ENCODE data around the gene TRIM72.
"Not testable (repeated sequence)": the region's sequence is repeated elsewhere in the genome, so short reads cannot be mapped to it uniquely, and the experiment has no call there.

TRIM72 gene

DNA sequence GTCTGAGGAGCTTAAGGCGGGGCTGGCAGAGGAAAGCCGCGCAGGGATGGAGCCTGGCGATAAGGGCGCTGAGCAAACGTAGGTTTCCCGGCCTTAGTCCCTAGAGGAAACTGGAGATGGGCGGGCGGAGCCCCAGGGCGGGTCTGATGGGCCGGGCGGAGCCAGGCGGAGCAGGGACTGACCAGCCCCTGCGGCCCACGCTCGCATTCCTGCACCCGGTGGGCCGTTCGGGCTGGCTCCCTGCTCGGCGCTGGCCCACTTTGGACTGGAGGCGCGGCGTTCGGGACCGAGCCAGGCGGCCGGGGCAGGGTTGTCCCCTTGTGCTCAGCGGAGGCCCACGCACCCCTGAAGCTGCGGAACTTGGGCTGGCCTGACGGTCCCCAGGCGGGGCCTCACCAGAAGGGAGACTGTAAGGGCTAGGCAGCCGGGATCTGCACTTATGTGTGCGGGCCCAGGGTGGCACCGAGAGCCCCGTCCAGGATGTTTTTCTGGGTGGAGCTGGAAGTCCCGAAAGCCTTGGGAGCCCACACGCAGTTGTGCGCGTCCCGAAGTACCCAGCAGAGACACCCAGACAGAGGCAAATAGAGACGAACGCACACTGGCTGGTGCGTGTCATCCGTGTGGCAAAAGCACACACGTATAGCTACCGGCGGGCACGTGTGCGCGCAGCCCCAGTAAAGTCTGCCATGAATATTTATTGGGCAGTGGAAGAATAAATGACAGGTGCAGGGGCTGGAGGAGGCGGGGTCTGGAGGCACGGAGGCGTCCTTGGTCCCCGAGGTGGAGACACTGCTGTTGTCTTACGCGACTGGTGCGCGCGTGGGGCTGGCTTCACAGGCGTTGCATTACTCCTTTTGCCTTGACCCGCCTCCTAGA, 1.6 kb downstream of the TRIM72 start:
- no peak for DNase-seq (ENCODE audit: low read depth)

DNA sequence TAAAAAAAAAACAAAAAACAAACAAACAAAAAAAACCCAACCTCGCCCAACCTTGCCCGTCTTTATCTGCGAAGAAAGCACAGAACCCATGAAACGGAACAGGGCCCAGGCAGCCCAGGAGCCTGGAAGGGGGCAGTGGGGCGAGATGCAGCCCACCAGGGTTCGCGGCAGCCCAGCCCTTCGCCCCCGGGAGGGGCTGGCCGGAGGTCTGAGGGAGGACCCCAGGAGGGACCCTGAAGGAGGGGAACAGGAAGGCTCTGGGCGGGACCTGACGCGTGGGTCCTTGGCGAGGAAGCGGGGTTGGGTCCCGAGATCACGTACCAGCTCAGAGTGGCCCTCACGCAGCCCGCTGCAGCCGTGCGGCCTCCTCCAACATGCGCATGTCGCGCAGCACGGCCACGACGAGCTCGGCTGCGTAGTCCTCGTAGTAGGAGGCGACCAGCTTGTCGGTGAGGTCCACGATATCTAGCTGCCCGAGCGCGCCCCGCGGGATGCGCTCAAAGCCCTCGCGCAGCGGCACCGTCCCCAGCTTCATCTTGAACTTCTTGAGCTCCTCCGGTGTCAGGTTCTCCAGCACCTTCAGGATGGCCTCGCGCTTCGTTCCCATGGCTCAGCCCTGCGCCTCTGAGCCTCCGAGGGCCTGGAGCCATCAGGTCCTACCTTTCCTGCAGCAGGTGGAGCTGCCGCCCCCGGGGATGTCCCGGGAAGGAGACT, 2.7 kb downstream of the TRIM72 start, which contains the start of gene PYDC1:
Gene PYDC1, minus strand, starts transcription at position 714 of the 714 bp plus-strand sequence. Its CDS starts 107 bp downstream, at position 607.
- DNase-seq (ENCODE audit: low read depth): no peak

DNA sequence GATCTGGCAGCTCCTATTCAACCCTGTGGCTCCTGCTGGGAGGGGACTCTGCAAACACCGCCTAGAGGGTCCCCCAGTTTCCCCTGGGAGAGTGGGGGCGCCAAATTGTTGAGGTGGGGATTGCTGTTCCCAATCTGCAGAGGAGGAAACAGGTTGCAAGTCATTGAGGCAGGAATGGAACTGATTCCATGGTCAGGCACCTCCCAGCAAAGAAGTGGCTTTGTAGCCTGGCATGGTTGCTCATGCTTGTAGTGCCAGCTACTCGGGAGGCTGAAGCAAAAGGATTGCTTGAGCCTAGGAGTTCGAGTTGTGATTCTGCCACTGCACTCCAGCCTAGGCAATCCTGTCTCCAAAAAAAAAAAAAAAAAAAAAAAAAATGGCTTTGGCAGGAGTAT, 3.2 kb downstream of the TRIM72 start:
- DNase-seq (ENCODE audit: low read depth): no peak

DNA sequence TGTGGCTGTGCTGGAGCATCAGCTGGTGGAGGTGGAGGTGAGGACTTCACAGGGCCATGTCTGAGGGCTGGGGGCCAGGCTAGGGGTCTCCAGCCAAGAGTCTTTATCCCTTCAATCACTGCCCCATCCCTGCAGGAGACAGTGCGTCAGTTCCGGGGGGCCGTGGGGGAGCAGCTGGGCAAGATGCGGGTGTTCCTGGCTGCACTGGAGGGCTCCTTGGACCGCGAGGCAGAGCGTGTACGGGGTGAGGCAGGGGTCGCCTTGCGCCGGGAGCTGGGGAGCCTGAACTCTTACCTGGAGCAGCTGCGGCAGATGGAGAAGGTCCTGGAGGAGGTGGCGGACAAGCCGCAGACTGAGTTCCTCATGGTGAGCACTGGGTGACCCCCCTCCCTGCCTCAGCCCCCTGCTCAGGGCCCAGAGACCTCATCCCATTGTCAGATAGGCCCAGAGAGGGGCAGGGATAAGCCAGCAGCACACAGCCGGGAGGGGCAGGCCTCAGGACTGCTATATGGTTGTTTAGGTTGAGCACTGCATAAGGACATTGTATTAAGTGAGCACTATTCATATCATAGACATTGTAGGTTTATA, 5.3 kb downstream of the TRIM72 start:
- DNase-seq (ENCODE audit: low read depth): no peak

DNA sequence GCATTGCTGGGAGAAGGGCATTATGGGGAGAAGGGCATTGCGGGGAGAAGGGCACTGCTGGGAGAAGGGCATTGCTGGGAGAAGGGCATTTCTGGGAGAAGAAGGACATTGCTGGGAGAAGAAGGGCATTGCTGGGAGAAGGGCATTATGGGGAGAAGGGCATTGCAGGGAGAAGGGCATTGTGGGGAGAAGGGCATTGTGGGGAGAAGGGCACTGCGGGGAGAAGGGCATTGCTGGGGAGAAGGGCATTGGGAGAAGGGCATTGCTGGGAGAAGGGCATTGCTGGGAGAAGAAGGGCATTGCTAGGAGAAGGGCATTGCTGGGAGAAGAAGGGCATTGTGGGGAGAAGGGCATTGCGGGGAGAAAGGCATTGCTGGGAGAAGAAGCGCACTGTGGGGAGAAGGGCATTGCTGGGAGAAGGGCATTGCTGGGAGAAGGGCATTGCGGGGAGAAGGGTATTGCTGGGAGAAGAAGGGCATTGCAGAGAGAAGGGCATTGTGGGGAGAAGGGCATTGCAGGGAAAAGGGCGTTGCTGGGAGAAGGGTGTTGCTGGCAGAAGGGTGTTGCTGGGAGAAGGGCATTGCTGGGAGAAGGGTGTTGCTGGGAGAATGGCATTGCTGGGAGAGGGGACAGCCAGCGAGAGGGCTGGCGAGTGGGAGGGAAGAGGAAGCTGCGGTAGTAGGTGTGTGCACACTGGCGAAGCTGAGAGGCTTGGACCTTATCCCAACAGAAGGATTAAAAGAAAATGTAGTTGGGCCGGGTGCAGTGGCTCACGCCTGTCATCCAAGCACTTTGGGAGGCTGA, 7.6 kb downstream of the TRIM72 start:
- no peak for DNase-seq (ENCODE audit: low read depth)

DNA sequence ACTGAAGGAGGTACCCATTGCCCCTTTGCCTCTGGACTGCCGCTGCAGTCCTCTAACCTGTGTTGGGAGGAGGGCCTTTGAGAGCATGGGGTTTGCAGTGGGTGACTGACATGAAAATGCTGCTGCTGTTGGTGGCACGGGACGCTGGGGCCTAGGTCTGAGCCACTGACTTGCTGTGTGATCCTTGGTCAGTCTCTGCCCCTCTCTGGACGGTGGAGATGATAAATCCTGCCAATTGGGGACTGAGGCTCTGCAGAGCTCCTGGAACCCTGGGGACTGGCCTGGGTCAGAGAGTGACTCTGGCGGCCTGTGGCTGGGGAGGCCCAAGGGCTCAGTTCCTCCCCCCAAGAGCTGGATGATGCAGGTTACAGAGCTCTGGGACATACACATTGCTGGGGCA, 9.1 kb downstream of the TRIM72 start:
- DNase-seq (ENCODE audit: low read depth): no peak

DNA sequence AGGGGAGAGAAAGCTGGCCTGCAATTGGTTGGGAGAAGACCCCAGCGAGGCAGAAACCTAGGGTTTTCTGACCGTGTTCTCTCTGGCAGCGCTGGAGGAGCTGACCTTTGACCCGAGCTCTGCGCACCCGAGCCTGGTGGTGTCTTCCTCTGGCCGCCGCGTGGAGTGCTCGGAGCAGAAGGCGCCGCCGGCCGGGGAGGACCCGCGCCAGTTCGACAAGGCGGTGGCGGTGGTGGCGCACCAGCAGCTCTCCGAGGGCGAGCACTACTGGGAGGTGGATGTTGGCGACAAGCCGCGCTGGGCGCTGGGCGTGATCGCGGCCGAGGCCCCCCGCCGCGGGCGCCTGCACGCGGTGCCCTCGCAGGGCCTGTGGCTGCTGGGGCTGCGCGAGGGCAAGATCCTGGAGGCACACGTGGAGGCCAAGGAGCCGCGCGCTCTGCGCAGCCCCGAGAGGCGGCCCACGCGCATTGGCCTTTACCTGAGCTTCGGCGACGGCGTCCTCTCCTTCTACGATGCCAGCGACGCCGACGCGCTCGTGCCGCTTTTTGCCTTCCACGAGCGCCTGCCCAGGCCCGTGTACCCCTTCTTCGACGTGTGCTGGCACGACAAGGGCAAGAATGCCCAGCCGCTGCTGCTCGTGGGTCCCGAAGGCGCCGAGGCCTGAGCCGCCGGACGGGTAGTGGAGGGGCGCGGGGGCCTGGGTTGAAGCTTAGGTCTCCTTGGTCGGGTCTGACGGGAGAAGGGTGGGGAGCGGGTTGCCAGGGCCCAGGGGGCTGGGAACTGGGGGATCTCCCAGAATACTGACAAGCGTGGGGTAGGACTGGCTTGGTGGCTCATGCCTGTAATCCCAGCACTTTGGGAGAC, 10.4 kb downstream of the TRIM72 start:
- no peak for DNase-seq (ENCODE audit: low read depth)

DNA sequence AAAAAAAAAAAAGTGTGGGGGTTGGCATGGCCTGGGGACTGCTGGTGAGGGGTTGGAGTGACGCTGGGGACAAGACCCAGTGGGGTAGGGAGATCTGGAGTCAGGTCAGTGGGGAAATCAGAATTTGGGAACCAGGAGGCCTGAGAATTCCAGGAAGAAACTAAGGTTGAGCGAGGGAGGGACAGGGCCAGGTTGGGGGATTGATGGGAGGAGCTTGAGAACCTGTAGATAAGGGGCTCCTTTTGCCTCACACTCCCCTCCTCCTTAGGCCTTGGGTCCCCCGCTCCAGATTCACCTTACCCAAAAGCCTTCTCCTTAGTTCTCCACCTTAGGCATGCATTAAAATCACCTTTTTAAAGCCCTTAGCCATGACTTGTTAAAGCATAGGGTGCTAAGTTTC, 11.3 kb downstream of the TRIM72 start:
- DNase-seq (ENCODE audit: low read depth): no peak

DNA sequence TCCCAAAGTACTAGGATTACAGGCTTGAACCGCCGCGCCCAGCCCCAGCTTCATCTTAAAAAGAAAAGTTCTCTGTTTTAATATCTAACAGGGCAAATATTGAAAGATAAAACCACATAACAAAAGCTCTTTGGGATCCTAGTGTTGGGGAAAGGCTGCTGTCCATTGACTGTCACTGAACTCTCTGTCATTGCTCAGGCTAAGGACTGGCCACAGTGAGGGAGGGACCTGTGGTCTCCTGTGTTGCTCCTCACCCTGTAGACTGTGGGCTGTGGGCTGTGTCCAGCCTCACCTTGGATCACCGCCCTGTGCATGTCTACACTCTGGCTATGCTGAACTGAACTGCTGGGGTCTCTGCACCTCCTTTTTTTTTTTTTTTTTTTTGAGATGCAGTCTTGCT, 14.3 kb downstream of the TRIM72 start:
- DNase-seq (ENCODE audit: low read depth): no peak

DNA sequence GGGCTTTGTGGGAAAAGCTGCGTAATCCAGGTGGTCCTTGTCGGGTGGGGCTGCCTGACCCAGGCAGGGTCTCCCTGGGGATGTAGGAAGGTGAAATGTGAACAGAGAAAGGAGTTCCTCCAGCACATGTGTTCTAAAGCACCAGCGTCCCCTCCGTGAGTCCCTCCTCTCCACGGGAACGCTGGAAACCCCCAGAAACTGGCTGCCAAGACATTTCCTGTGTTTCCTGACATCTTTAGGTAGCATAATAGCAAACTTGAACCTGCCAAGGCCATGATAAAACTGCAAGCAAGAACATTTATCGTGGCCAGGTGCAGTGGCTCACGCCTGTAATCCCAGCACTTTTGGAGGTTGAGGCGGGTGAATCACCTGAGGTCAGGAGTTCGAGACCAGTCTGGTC, 15.6 kb downstream of the TRIM72 start:
- no peak for DNase-seq (ENCODE audit: low read depth)

DNA sequence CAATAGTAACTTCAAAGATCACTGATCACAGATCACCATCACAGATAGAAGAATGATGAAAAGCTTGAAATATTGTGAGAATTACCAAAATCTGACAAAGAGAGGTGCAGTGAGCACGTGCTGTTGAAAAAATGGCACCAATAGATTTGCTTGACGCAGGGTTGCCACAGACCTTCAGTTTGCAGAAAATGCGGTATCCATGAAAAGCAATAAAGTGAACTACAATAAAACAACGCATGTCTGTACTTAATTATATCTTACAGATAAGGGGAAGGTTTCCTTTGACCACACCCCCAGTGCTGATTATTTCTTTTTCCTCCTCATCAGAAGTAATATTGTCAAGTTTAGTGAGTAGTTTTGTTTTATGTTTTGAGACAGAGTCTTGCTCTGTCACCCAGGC, 24.1 kb downstream of the TRIM72 start:
- DNase-seq (ENCODE audit: low read depth): no peak

DNA sequence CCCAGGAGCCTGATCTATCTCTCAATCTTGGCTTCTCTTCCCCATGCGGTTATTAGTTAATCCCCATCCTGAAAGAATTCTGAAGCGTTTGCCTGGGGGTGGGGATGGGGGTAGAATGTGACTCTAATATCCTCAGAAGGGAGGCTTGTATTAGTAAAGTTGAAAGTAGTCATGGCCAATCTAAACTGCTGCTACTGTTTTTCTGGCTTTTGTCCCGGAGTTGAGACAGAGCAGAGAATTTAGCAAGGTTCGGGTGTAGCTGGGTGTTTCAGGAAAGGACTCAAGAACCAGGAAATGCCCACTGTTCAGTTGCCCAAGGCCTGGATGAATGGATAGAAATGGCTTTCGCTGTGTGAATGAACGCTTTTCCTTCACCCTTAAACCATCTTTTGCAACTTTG, 28.3 kb downstream of the TRIM72 start:
- DNase-seq (ENCODE audit: low read depth): no peak

DNA sequence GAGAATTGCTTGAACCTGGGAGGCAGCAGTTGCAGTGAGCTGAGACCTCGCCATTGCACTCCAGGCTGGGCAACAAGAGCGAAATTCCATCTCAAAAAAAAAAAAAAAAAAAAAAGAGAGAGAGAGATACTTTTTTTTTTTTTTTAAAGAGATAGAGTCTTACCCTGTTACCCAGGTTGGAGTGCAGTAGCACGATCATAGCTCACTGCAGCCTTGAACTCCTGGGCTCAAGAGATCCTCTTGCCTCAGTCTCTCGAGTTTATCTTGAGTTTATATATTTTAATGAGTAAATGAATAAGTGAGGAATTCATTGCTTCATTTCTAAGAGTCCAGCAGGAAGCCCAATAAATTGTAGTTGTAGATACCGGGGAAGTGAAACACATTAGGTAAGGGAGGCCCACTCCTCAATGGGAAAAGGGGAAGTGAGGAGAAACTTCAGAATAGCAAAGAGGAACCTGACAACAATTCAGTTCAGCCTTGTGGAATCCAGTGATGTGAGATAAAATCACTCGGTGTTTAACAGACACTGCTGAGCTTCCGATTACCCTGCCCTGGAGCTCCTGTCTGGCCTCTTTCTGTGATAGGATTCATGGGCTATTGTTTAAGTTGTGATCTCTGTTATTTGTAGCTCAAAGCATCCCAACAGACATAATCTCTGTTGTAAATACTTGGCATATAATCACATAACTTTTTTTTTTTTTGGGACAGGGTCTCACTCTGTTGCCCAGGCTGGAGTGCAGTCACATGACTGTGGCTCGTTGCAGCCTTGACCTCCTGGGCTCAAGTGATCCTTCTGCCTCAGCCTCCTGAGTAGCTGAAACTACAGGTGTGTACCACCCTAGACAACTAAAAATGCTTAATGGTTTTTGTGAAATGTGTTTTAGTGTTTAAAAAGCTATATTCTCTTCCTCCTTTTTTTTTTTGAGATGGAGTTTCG, 30.1 kb downstream of the TRIM72 start:
- no peak for DNase-seq (ENCODE audit: low read depth)

DNA sequence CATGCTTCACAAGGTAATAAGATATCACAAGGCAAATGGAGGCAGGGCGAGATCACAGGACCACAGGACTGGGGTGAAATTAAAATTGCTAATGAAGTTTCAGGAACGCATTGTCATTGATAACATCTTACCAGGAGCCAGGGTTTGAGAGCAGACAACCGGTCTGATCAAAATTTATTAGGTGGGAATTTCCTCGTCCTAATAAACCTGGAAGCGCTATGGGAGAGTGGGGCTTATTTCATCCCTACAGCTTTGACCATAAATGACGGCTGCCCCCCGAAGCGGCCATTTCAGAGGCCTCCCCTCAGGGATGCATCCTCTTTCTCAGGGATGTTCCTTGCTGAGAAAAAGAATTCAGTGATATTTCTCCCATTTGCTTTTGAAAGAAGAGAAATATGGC, 31.7 kb downstream of the TRIM72 start:
- not testable (repeated sequence) for DNase-seq (ENCODE audit: low read depth)

DNA sequence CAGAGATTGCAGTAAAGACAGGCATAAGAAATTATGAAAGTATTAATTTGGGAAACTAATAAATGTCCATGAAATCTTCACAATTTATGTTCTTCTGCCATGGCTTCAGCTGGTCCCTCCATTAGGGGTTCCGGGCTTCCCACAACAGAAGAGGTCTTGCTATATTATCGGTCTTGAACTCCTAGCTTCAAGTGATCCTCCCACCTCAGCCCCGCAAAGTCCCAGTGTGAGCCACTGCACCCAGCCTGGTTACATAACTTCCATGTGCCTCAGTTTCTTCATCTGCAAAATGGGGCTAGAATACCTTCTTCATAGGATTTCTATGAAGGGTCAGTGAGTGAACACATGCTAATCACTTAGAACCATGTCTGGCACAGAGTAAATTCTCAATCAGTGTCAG, 32.4 kb downstream of the TRIM72 start:
- no peak for DNase-seq (ENCODE audit: low read depth)

DNA sequence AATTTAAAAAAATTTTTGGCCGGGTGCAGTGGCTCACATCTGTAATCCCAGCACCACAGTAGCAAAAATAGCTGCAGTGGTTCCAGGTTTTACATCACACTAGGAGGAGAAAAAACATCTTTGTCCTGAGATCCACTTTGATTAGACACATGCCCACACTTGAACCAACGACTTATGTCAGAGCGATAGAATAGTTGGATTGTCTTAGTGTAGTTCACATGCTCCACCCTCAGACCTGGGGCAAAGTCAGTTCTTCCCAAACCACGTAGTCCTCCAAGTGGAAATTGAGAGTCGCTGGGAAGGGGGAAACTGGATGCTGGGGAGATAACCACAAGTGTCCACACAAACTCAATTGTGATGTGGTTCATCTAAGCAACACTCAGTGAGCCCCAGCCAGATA, 34.4 kb downstream of the TRIM72 start:
- no peak for DNase-seq (ENCODE audit: low read depth)

DNA sequence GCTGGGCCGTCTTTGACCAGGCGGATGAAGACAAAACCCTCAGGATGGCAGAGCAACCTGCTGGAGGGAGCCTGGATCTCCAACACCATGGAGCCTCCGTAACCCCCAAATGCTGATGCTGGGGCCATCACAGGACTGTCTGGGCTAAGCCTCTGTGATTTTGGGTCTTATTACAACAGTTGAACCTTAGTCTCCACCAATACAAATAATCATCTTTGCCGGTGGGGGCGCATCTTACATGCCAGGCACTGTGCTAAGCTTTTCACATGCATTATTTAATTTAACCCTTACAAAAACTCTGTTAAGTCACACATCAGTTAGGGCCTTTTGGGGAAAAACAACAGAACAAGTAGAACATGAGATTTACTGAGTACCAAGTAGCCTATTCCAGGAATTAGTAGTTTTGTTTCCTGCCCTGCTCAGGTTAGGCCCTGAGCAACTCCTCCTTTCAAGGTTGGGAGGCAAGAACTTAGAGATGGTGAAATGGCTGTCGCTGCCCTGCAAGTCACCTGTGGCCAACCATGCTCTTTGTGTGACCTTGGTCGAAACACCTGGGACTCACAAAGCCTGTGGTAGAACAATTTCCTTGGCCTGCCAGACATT, 37.0 kb downstream of the TRIM72 start:
- DNase-seq (ENCODE audit: low read depth): no peak

DNA sequence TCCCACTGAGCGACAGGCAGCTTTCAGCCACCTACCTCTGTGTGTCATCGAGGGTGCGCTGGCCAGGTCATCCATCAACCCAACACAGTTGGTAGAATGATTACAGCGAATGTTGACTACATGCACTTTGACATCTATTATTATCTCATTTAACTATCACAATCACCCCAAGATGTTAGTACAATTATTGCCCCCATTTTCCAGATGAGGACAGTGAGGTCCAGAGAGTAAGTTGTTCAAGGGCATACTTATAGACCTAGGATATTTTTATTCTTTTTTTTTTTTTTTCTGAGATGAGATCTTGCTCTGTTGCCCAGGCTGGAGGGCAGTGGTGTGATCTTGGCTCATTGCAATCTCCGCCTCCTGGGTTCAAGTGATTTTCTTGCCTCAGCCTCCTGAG, 37.5 kb downstream of the TRIM72 start:
- no peak for DNase-seq (ENCODE audit: low read depth)

DNA sequence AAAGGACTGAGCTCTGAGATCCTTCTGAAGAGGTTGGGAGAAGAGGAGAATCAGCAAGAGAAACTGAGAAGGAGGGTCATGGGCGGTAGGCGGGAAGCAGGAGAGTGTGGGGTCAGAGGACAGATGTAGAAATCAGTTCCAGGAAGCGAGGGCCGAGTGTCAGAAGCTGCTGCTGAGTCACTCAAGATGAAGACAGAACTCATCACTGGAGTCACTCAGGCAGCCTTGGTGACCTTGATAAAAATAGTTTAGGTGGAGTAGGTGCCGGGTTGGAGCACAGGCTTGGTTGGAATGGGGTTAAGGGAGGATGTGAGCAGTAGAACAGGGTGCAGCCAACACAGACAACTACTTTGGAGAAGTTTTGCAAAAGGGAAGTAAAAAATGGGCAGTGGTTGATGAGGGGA, 39.7 kb downstream of the TRIM72 start:
- DNase-seq (ENCODE audit: low read depth): no peak

DNA sequence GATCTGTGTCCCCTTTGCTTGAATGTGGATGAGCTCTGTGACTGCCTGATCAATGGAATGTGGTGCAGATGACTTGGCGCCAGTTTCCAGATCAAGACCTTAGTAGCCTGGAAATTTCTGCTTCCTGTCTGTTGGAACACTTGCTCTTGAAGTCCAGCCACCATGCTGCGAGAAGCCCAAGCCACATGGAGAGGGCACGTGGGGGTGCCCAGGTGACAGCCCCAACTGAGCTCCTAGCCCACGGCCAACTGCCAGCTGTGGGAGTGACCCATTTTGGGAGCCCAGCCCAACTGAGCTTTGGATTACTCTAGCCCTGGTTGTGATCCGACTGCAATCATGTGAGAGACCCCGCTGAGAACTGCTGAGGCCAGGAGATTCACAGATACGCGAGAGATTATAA, 42.5 kb downstream of the TRIM72 start:
- no peak for DNase-seq (ENCODE audit: low read depth)
